HG02610 (cell line): ENCODE measurements around the gene SEC24A.
"Not testable (repeated sequence)": the region's sequence is repeated elsewhere in the genome, so short reads cannot be mapped to it uniquely, and the experiment has no call there.

Source experiments
- ATAC-seq: cut with Tn5 transposase; IDR thresholded peaks from one replicate; pipeline ENCODE4 v1.9.1; 2021; ENCODE audit warnings: mild to moderate bottlenecking, moderate library complexity; ENCODE audit not compliant: unreplicated experiment

SEC24A gene

DNA sequence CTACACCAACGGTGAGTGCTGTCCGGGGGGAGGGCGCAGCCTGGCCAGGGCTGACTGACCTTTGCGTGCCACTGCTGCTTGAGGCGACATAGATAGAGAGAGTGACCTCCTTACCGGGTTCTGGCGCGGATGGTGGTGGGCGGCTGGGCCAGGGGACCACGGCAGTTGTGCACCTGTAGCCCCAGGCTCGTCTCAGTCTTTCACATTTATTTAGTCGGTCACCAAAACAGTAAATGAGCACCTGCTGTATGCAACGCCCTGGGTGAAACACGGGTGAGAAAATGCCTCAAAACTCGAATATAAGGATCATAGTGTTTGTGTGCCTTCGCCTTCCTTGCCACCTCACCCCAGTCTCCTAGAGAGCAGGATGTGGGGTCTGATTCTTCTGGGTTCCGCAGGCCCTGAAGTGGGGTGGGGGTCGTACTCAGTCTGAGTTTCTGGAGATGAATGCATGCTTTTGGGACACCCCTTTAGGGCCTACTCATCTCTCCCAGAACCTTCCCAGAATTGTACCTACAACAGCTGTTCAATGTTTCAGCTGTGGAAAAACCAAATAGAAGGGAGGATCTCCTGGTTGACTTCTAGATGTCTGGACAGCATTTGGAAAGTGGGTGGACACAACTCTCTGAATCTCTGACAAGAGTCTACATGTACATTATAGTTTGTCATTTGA, 714 bp downstream of the SEC24A start:
- no peak for ATAC-seq

DNA sequence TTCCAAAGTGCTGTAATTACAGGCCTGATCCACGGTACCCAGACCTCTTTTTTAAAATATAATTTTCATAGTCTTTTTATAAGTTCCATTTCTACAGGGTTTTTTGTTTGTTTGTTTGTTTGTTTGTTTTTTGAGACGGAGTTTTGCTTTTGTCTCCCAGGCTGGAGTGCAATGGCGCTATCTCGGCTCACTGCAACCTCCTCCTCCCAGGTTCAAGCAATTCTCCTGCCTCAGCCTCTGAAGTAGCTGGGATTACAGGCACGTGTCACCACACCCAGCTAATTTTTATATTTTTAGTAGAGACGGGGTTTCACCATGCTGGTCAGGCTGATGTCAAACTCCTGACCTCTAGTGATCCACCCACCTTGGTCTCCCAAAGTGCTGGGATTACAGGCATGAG, 2.1 kb downstream of the SEC24A start:
- not testable (repeated sequence) for ATAC-seq

DNA sequence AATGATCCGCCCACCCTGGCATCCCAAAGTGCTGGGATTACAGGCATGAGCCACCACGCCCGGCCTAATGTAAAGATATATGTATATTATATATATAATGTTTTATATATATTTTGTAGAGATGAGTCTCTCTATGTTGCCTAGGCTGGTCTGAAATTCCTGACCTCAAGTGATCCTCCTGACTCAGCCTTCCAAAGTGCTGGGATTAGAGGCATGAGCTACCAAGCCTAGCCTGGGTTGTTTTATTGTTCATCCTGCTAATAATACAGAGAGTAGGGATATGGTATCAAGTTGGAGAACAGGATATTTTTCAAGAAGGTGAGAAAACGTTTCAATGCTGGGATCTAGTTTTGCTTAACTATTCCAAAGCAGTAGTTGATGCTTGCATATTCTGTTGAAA, 2.9 kb downstream of the SEC24A start:
- ATAC-seq = no peak

DNA sequence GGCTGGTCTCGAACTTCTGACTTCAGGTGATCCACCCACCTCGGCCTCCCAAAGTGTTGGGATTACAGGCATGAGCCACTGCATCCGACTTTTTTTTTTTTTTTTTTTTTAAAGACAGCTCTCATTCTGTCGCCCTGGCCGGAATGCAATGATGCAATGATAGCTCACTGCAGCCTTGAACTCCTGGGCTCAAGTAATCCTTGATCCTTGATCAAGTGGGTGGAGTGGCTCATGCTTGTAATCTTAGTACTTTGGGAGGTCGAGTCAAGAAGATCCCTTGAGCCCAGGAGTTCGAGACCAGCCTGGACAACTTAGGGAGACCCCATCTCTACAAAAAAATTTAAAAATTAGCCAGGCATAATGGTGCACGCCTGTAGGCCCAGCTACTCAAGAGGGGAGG, 8.1 kb downstream of the SEC24A start:
- ATAC-seq = no peak

DNA sequence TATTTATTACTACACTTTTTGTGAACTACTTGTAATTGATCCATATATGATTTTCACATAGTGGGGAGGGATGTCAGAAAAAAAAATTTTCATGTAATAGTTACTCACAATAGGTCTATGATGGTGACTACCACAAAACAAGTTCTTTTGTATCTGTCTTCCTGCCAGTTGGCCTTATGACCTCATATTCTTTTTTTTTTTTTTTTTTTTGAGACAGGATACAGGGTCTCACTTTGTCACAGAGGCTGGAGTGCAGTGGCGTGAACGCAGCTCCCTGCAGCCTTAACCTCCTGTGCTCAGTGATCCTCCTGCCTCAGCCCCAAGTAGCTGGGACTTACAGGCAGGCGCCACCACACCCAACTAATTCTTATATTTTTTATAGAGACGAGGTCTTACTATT, 10.9 kb downstream of the SEC24A start:
- no peak for ATAC-seq

DNA sequence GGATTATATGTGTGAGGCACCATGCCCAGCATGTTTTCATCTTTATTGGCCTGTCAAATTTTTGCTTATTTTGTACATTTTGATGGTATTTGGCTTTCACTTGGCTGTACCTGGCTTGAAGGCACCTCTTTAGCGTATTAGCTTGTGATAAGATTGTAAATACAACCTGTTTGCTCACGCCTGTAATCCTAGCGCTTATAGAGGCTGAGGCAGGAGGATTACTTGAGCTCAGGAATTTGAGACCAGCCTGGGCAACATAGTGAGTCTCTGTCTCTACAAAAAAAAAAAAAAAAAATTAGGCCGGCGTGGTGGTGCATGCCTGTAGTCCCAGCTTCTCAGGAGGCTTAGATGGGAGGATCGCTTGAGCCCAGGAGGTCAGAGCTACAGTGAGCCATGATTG, 11.3 kb downstream of the SEC24A start:
- no peak for ATAC-seq

DNA sequence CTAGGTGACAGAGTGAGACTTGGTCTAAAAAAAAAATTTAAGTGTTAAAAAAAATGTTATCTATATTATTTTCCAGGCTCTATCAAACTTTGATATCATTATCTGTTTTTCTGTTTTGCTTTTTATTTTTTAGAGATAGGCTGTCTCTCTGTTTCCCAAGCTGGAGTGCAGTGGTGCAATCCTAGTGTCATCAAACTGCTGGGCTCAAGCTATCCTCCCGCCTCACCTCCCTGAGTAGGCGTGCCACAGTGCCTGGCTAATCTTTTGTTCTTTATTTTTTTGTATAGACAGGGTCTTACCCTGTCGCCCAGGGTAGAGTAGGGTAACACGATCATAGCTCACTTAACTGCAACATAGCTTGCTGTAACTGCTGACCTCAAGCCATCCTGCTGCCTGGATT, 14.4 kb downstream of the SEC24A start:
- ATAC-seq = no peak

DNA sequence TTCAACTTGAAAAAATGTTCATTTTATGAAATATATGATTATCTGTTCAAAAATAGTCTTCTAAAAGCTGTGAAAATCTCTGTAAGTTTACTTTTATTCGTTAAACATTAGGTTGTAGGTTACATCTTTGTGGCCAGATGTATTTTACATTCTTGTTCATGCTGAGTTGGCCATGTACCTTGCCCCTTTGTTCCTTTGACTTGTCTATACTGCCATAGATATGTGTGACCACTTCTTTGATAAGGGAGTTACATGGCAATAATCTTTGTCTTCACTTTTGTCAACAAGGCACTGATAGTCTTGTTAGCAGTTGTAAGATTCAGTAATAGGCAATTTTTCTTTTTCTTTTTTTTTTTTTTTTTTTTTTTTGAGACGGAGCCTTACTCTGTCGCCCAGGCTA, 15.9 kb downstream of the SEC24A start:
- no peak for ATAC-seq

DNA sequence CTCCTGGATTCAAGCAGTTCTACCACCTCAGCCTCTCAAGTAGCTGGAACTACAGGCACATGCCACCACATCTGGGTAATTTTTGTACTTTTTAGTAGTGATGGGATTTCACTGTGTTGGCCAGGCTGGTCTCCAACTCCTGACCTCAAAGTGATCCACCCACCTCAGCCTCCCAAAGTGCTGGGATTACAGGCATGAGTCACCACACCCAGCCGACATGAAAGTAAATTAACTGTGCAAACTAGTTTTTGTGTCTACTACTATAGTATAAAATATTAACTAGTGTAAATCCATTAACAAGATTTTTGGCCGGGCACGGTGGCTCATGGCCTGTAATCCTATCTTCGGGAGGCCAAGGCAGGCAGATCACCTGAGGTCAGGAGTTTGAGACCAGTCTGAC, 25.0 kb downstream of the SEC24A start:
- not testable (repeated sequence) for ATAC-seq

DNA sequence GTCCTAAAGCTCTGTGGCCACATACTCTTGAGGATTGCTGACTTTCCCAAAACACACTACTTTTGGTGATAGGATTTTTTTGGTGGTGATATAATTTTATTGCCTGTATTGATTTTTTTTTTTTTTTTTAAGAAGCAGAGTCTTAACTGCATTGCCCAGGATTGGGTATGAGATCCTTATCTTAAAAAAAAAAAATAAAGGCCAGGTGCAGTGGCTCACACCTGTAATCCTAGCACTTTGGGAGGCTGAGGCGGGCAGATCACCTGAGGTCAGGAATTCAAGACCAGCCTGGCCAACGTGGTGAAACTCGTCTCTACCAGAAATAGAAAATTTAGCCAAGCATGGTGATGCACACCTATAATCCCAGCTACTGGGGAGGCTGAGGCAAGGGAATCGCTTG, 28.8 kb downstream of the SEC24A start:
- ATAC-seq = not testable (repeated sequence)

DNA sequence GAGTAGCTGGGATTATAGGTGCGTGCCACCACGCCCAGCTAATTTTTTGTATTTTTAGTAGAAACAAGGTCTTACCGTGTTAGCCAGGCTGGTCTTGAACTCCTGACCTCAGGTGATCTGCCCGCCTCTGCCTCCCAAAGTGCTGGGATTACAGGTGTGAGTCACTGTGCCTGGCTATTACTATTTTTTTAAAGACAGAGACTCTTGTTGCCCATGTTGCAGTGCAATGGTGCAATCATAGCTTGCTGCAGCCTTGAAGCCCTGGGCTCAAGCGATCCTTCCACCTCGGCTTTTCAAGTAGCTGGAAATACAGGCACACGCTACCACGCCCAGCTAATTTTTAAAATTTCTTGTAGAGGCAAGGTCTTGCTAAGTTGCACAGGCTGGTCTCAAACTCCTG, 41.6 kb downstream of the SEC24A start:
- not testable (repeated sequence) for ATAC-seq

DNA sequence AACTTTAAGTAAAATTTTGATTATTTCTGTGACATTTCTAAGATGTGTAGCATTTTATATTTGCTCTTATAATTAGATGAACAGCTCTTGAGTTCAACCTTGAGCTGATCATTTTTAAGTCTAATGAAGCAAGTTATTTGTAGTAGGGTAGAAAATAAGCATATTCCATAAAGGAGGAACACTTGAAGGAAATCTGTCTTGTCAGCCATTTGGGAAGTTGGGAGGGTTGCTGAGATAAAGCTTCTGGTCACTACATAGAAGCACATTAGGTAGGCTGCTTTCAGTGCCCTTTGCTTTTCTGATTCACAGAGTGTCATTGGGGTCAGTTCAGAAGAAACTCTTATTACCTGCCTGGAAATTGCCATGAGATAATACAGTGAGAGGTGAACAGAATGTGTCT, 44.1 kb downstream of the SEC24A start:
- no peak for ATAC-seq

DNA sequence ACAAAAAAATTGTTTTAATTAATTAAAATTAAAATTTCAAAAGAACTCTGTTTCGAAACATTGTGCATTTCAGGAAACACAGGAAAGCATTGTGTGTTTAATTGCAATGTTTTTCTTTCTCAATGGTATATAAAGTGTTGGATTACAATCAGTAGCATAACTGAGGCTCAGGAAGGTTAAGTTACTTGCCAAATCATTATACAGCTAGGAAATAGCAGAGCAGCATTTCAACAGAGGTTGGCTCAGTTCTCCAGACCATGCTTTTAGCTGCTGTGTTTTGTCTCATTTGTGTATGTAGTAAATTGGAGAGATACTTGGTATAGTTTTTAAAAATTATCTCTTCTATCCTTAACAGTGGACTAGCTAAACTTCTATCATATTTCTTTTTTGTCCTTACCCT, 59.7 kb downstream of the SEC24A start:
- no peak for ATAC-seq

DNA sequence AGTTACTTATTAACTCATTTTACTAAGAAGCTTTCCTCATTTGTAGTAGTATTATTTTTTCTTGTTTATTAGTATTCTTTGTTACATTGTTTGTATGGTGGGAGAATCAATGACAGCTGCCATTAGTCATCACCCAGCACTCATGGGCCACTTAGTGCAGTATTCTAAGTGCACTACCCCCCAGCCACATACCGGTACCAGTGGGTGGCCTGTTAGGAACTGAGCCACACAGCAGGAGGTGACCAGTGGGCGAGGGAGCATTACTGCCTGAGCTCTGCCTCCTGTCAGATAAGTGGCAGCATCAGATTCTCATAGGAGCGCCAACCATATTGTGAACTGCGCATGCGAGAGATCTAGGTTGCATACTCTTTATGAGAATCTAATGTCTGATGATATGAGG, 65.5 kb downstream of the SEC24A start:
- ATAC-seq = no peak

DNA sequence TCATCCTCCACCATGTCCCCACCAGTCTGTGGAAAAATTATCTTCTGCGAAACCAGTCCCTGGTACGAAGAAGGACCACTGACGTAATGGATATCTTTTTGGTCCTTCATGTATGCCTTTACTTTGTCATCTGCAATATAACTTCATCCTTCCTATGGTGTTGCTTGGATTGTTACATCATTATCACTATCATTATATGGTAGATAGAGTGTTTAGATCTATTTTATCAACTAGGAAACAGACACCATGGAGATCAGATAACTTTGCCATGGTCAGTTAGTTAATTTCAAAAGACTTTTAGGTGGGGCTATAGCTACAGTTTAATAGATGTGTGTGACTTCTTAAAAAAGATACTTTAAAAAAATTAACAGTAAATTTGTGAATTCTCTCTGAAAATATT, 66.0 kb downstream of the SEC24A start:
- no peak for ATAC-seq

DNA sequence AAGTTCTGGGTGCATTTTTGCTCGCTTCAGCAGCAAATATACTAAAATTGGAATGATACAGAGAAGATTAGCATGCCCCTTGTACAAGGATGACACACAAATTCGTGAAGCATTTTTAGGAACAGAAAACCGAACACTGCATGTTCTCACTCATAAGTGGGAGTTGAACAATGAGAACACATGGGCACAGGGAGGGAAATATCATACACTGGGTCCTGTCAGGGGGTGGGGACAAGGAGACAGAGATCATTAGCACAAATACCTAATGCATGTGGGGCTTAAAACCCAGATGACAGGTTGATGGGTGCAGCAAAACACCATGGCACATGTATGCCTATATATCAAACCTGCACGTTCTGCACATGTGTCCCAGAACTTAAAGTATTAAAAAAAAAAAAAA, 66.9 kb downstream of the SEC24A start:
- not testable (repeated sequence) for ATAC-seq

DNA sequence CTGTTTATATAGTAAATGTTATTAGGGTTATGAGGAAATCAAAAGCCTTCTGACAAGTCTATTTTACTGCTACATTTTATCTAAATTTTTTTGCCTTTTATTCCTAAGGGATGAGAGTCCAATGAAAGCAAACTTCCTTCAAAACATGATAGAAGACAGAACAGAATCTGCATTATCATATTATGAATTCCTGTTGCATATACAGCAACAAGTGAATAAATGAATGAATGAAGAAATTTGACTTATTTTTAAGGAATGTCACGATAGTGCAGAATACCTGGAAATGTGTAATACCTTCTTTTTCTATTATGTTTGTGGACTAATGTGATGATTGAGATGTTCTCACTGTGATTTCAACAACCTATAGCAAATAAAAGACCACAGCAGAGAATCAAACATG, 76.3 kb downstream of the SEC24A start:
- ATAC-seq = no peak

DNA sequence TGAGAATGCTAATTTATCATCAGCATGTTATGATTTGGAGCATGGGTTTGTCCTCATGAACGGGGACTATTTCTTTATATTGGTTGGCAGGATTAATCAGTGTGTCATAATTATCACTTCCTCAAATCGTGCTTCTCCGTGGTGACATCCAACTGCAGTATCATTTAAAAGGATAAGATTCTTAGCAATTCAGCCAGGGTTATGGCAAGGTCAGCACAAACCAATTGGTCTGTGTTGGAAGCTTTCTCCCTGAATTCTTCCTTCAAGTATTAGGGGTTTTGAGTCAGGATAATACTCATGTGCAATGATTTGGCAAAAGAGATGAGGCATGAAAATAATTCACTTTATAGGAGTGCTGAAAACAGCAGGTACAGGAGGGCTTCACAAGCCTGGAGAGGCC, 84.2 kb downstream of the SEC24A start:
- no peak for ATAC-seq

DNA sequence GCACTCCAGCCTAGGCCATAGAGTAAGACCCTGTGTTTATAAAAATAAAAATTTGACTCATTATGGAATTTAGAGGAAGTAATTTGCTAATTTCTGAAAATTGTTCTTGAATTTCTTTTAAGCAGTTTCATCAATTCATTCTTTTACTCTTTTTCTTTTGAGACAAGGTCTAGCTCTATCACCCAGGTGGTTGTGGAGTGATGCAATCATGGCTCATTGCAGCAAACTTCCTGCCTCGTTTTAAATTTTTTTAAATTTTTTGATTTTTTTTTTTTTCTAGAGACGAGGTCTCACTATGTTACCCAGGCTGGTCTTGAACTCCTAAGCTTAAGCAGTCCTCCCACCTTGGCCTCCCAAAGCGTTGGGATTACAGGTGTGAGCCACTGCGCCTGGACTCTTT, 86.7 kb downstream of the SEC24A start:
- no peak for ATAC-seq

DNA sequence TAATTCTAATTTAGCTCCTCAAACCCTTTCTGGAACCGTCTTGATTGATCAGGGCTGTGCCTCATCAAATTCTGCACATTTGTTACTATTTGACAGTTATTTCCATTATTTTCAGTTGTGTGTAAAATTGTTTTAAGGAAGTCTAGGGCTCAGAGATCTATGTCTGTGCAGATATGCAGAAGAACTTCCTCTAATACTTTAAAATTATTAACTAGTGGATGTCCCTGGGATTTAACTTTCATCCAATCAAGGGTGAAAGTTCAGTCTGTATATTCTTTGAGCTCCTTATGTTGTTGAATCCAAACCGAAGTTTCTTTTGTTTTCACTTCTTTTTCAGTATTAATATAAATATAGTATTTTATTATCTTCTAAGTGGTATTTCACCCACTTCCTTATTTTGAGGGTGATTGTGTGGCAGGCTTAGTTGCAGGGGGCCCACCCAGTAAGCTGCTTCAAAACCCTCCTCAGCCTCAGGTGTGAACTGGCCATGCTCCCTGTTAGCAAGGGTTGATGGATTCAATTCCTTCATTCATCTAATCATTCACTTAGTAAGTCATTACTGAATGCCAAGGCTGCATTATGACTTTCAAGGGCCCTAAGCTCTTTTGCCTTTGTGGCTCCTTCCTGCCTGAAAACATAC, 87.7 kb downstream of the SEC24A start:
- no peak for ATAC-seq

DNA sequence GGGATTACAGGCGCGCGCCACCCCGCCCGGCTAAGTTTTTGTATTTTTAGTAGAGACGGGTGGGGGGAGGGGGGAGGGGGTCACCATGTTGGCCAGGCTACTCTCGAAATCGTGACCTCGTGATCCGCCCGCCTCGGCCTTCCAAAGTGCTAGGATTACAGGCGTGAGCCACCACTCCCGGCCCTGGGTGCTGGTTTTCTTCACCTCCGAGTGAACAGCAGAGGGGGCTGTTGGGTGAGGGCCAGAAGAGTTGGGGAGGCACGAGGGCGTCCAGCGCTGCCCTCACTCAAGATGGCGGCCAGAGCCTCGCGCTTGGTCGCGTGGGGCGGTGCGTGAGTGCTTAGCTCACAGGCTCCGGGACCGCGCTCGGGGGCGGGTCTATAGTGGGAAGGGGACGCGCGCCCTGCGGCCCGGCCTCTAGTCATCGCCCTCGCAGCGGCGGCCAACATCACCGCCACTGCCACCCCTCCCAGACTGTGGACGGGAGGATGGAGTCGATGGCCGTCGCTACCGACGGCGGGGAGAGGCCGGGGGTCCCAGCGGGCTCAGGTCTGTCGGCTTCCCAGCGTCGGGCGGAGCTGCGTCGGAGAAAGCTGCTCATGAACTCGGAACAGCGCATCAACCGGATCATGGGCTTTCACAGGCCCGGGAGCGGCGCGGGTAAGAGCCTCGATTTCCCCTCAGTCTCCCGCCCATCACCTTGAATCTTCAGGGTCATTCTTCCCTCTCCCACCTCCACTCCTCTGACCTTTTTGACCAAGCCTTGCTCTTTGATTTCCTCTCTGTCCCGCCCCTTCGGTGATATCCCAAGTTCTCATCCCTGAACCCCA, 89.8 kb downstream of the SEC24A start, which contains the start of gene CAMLG:
TSS of gene CAMLG (plus strand) at position 416 of the 830 bp plus-strand sequence. CDS start at position 489, 73 bp downstream.
- ATAC-seq = peak; percentile 97
